Measurements from ENCODE around the gene ANKRD65.

- TF ChIP-seq CTCF (IDR thresholded peaks at IDR 0.05) (no peak), POLR2A (IDR thresholded peaks at IDR 0.05) (no peak)
Observed at GRCh38 chr1:1451696-1452364, 30.8 kb upstream of the ANKRD65 start.
